Measurements from ENCODE around the gene TAF13.

TAF13 gene, protein sequence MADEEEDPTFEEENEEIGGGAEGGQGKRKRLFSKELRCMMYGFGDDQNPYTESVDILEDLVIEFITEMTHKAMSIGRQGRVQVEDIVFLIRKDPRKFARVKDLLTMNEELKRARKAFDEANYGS

DNA sequence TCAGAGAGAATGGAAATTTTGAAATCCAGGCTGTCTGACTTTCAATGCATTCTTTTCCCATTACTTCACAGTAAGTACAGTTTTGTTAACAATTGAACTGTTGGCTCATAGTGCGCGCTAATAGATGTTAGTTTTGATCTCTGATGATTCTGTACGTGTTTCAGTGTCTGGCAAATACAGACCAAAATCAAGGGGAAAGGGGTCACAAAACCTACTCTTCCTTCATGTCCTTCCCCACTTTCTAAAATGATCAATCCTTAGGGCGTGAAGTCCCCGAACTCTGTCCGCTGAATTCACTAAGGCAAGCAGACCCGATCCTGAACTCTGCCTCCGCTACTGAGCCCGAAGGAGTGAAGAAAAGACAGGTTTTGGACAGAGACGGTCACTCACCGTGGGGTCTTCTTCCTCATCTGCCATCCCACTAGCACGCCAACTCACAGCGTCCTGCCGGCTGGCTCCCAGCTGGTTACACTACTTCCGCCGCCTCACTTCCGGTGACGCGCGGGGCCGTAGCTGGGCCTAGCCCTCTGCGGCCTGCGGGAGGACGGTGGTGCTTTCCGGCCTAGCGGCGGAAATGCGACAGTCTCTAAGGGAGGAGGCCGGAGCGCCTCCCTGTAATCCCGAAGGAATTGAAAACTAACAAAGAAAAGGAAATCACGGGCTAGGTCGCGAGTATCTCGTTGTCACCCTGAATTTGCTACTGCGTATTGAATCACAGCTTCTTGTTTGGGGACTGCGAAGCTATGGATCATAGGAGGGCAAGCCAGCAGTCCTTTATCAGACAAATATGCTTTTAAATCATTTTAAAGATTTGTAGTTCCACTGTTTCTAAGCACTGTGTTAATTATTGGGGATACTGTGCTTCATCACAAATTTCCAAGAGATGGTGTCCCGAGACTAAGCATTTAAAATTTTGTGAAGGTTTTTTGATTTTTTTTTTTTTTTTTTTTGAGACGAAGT, at the start of gene TAF13:
TSS of gene TAF13 (minus strand) at position 473 of the 960 bp plus-strand sequence. CDS start at position 417, 56 bp downstream.
- peak within 1 kb of the TSS; percentile 89 for H3K4me3 ChIP-seq (ENCODE audit: low read depth, low read length)
- TF ChIP-seq, protein P1, sequence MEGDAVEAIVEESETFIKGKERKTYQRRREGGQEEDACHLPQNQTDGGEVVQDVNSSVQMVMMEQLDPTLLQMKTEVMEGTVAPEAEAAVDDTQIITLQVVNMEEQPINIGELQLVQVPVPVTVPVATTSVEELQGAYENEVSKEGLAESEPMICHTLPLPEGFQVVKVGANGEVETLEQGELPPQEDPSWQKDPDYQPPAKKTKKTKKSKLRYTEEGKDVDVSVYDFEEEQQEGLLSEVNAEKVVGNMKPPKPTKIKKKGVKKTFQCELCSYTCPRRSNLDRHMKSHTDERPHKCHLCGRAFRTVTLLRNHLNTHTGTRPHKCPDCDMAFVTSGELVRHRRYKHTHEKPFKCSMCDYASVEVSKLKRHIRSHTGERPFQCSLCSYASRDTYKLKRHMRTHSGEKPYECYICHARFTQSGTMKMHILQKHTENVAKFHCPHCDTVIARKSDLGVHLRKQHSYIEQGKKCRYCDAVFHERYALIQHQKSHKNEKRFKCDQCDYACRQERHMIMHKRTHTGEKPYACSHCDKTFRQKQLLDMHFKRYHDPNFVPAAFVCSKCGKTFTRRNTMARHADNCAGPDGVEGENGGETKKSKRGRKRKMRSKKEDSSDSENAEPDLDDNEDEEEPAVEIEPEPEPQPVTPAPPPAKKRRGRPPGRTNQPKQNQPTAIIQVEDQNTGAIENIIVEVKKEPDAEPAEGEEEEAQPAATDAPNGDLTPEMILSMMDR (IDR thresholded peaks at IDR 0.05; ENCODE audit: low read depth, low read length) = no peak
- TF ChIP-seq MYC (IDR thresholded peaks at IDR 0.05; ENCODE audit: low read depth, low read length) (peak; percentile 57; the same call in 1 of the 2 replicates), POLR2A (IDR thresholded peaks at IDR 0.05; ENCODE audit: extremely low read depth, insufficient read length) (peak; percentile 78)
- TF ChIP-seq, protein P2, sequence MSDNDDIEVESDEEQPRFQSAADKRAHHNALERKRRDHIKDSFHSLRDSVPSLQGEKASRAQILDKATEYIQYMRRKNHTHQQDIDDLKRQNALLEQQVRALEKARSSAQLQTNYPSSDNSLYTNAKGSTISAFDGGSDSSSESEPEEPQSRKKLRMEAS (IDR thresholded peaks at IDR 0.05; ENCODE audit: low read depth, low read length) = peak; percentile 71
- DNase-seq (ENCODE audit: low read depth) = peak; percentile 95

DNA sequence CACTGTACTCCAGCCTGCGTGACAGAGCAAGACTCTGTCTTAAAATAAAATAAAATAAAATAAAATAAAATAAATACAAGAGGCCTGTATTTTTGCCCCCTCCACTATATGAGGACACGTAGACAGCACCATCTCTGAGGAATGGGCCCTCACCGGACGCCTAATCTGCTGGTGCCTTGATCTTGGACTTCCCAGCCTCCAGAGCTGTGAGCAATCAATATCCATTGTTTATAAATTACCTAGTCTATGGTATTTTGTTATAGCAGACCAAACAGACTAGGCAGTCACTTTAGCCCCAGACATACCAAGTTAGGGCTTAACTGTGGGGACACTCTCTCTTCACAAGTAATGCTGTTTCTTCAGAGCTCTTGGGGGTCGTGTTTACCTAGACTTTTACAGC, 44.6 kb upstream of the TAF13 start:
- no peak overlapping the region for H3K4me3 ChIP-seq (ENCODE audit: low read depth, low read length)
- DNase-seq (ENCODE audit: low read depth) = no peak
- TF ChIP-seq, protein P2 (IDR thresholded peaks at IDR 0.05; ENCODE audit: low read depth, low read length) = no peak
- TF ChIP-seq POLR2A (IDR thresholded peaks at IDR 0.05; ENCODE audit: extremely low read depth, insufficient read length) (no peak), MYC (IDR thresholded peaks at IDR 0.05; ENCODE audit: low read depth, low read length) (no peak)
- TF ChIP-seq, protein P1 (IDR thresholded peaks at IDR 0.05; ENCODE audit: low read depth, low read length) = no peak

DNA sequence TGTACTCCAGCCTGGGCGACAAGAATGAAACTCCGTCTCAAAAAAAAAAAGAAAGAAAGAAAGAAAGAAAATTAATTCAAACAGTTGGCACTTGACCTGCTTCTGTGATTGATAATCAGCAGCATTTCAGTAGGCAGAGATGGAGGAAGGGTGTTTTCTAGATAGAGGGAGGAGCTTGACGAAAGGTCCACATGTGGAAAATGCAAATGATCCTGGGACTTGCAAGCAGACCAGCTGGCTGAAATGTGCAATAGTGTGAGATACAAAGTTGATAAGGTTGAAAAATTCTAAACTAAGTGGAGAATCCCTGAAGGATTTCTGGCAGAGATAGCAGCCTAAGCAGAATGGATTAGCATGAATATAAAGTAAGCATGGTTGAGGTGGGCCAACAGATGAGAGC, 42.3 kb upstream of the TAF13 start:
- H3K4me3 ChIP-seq (ENCODE audit: low read depth, low read length) = no peak overlapping the region
- DNase-seq (ENCODE audit: low read depth) = no peak
- TF ChIP-seq MYC (IDR thresholded peaks at IDR 0.05; ENCODE audit: low read depth, low read length) (no peak), POLR2A (IDR thresholded peaks at IDR 0.05; ENCODE audit: extremely low read depth, insufficient read length) (no peak)
- TF ChIP-seq, protein P1 (IDR thresholded peaks at IDR 0.05; ENCODE audit: low read depth, low read length) = no peak
- TF ChIP-seq, protein P2 (IDR thresholded peaks at IDR 0.05; ENCODE audit: low read depth, low read length) = no peak

GRCh38 chr1:109116286-109116685, 40.5 kb upstream of the TAF13 start:
- no peak for TF ChIP-seq POLR2A (IDR thresholded peaks at IDR 0.05; ENCODE audit: extremely low read depth, insufficient read length)
- TF ChIP-seq MYC (IDR thresholded peaks at IDR 0.05; ENCODE audit: low read depth, low read length) = no peak
- TF ChIP-seq, protein P1 (IDR thresholded peaks at IDR 0.05; ENCODE audit: low read depth, low read length) = no peak
- TF ChIP-seq, protein P2 (IDR thresholded peaks at IDR 0.05; ENCODE audit: low read depth, low read length) = no peak
- H3K4me3 ChIP-seq (ENCODE audit: low read depth, low read length) = no peak overlapping the region
- DNase-seq (ENCODE audit: low read depth) = no peak

DNA sequence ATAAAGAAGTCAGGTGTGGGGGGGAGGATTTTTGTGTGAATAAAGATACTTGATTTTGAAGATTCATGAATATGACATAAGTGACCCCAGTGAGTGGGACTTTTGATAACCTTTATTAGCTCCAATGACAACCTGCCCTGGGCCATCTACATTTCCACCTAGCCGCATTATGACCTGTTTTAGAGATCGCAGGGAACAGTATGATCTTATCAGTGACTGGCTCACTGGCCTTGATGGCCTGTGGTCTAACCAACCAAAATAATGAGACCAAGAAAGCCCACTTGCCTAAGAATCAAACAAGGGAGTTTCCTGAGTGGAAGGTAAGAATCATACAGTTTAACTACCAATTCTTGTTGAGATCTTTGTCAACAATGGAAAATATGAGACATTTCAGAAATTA, 39.9 kb upstream of the TAF13 start:
- TF ChIP-seq, protein P1 (IDR thresholded peaks at IDR 0.05; ENCODE audit: low read depth, low read length) = no peak
- TF ChIP-seq, protein P2 (IDR thresholded peaks at IDR 0.05; ENCODE audit: low read depth, low read length) = no peak
- TF ChIP-seq POLR2A (IDR thresholded peaks at IDR 0.05; ENCODE audit: extremely low read depth, insufficient read length) = no peak
- TF ChIP-seq MYC (IDR thresholded peaks at IDR 0.05; ENCODE audit: low read depth, low read length) = no peak
- DNase-seq (ENCODE audit: low read depth) = no peak
- no peak overlapping the region for H3K4me3 ChIP-seq (ENCODE audit: low read depth, low read length)

Data from NB4 (cell line).